ENCODE measurements around the gene TDO2. TPM values are rescaled to one million over a fixed set of nuclear protein-coding genes. Genes with fewer than 3 reads are reported as not detected.
"Not testable (repeated sequence)": the region's sequence is repeated elsewhere in the genome, so short reads cannot be mapped to it uniquely, and the experiment has no call there.

Gene TDO2
- total RNA-seq, 1 donor from 2014 or later = not detected

DNA sequence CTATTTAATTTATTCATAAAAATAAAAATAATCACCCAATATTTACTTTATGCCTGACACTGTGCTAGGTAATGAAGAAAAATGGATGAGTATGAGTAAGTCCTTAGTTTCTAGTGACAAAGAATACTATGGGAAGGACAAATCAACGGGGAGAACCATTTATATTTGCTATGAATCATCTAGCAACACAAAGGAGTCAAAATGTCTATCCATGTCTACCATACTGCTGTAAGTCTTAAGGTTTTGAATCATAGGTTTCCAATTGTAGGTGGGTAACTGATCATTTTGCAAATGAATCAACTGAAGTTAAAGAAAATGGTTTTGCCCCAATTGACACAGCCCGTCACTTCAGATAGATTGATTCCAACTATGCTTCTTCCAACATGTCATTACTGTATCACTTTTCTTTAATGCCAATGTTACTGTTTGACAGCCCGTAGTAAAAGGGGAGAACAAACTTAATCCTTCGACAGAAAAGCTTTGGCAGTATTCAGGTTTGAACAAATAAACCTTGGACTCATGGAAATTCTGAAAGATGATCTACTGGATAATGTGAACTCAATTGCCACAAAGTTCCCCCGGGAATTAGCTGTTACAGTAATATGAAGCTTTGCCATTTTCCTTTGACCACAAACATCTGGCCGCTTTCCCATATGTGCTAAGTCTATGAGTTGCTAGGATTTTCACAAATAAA is 3.2 kb downstream of the TDO2 start:
- intact Hi-C loops (cut with micrococcal nuclease) = no loop called here

DNA sequence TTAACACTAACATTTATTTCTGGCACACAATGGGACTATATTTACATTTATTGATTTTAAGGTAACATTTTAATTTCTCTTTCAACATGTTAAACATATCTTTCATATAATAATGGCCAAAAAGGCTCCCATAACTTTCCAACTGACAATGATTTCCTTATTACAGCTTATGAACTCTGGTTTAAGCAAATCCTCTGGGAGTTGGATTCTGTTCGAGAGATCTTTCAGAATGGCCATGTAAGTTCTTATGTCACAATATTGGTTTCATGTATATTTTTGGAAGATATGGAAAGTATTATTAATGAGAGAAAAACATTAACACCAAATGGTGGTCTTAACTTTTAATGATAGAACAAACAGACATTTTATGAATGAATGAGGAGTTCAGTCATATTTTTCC is 4.1 kb downstream of the TDO2 start:
- intact Hi-C loops (cut with micrococcal nuclease) = no loop called here

DNA sequence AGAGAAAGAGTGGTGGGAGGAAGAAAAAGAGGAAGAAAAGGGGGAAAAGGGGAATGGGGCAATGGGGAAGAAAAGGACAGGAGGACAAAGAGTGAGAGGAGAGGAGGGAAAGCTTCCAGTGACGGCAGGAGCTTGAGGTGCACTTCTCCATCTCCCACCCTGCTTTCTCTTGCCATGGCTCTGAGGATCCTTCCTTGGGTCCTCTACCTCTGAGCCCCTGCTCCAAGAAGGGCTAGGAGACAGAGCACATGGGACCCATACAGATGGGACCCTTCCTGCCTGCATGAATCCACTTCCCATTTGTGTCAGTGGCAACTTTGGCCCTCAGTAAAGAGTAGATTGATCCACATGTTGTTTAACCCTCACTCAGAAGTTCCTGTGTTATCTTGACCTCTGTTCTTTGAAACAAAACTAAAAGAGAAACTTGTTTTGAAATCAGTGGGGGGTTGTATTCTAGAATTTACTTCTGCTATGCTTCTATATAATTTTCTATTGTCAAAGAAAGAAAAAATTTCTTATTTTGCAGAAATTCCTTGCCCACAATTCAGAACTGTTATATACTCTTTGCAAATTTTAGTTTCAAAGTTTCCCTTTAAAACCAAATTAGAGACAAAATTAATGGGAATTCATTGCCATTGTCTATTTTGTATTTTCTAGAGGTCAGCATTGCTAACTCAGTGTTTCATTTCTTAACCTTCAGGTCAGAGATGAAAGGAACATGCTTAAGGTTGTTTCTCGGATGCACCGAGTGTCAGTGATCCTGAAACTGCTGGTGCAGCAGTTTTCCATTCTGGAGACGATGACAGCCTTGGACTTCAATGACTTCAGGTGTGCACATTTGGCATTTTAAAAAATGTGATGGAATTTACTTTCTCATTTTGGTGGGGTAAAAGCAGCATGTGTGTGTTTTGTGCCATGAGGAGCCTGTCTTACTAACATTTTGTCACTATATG is 5.0 kb downstream of the TDO2 start:
- intact Hi-C loops (cut with micrococcal nuclease) = no loop called here

DNA sequence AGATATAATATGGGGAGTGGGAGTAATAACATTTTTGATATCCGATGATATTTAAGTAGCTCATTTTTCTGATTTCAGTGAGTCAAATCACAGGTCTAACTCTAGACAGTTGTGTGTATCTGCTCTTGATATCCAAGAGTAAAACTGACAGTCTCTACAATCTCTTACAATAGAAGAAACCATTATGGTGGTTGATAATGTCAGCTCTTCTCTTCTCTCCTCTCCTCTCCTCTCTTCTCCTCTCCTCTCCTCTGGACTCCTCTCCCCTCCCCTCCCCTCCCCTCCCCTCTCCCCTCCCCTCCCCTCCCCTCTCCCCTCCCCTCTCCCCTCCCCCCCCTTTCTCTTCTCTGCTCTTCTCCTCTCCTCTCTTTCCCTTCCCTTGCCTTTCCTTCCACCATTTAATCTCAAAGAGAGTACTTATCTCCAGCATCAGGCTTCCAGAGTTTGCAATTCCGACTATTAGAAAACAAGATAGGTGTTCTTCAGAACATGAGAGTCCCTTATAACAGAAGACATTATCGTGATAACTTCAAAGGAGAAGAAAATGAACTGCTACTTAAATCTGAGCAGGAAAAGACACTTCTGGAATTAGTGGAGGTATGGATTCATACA is 6.2 kb downstream of the TDO2 start:
- intact Hi-C loops (cut with micrococcal nuclease) = no loop called here

DNA sequence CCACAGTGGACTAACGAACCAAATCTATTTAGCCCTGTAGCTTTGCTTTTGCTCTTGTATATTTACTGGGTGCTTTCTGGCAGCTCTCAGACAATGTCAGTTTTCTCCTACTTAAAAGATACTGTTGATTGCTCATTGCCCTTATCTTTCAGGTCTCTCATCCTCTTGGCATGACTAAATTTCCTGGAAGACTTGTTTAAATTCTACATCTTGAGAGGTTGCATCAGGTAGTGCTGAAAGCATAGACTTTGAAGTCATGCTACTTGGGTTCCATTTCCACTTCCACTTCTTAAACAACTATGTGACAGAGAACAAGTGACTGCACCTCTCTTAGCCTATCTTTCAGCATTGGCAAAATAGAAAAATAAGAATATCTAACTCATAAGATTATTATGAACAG is 8.4 kb downstream of the TDO2 start:
- intact Hi-C loops (cut with micrococcal nuclease) = no loop called here

DNA sequence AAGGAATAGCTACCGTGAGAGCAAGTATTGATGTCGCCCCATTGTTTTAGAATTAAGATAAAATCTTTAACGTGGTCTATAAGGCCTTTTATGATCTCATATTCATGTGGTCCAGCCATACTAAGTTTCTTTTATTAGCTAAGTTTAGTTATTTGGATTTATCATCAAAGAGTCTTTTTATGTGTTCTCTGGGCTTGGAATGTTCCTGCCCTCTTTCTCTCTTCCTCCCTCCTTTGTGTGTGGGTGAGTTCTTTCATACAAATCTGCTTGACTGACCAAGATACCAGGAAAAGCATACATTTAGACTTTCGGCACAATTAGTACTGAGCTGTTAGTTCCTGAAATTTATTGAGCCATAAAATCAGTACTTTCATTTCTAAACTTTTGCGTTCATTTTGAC is 11.3 kb downstream of the TDO2 start:
- intact Hi-C loops (cut with micrococcal nuclease) = no loop called here

DNA sequence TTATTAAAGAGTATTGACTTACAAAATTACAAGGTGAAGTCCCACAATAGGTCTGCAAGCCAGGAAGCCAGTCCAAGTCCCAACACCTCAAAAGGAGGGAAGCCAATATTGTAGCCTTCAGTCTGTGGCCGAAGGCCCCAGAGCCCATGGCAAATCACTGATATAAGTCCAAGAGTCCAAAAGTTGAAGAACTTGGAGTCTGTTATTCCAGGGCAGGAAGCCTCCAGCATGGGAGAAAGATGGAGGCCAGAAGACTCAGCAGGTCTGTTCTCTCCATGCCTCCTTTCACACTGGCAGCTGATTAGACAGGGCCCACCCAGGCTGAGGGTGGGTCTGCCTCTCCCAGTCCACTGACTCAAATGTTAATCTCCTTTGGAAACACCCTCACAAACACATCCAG is 18.1 kb downstream of the TDO2 start:
- intact Hi-C loops (cut with micrococcal nuclease) = no loop called here

DNA sequence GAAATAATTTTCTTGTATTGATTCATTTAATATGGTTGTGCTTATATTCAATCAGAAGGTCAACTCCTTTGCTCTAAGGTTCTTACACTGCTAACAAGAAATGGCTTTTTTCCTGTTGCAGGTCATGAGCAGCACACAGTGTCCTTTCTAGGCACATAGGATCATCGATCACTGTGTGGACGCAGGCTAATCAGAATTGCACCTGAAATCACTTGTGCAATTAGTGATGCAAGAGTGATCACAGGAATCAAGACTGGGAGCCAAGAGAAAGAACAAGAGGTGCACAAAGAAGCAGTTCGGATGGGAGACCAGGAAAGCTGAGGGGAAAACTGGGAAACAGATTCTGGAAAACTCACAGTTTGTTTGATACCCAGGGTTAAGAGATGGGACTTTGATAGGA is 21.1 kb downstream of the TDO2 start:
- intact Hi-C loops (cut with micrococcal nuclease) = no loop called here

DNA sequence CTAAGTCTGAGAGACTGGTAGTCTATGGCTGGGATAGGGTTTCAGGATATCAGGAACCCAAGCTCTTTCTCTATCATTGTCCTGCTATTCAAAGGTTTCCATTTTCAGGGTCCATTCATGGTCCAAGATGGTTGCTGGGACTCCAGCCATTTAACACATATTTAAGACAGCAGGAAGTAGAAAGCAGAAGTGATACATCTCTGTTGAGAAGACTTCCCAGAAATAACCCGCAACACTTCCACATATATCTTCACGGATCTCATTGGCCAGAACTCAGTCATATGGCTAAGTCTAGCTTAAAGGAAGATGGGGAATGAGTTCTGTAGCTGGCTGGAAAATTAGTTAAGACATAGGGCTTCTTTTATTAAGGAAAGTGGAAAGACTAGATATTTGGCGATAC is 26.3 kb downstream of the TDO2 start:
- intact Hi-C loops (cut with micrococcal nuclease) = no loop called here

DNA sequence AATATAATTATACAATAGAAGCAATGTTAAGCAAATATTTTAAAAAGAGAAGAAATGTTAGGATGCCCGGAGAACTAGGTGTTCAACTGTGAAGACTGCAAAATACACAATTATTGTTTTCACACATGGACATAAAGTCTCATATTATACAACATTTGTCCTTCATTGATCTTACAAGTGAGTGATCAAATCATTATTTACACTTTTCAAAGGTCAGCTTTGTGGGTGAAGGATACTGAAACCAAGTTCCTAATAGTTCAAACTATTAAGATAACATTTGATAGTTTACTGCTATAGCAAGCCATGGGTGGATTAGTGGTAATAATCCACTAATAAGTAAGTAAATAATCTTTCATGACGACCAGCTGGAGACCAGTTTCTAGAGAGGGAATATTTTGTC is 26.8 kb downstream of the TDO2 start:
- intact Hi-C loops (cut with micrococcal nuclease) = no loop called here

DNA sequence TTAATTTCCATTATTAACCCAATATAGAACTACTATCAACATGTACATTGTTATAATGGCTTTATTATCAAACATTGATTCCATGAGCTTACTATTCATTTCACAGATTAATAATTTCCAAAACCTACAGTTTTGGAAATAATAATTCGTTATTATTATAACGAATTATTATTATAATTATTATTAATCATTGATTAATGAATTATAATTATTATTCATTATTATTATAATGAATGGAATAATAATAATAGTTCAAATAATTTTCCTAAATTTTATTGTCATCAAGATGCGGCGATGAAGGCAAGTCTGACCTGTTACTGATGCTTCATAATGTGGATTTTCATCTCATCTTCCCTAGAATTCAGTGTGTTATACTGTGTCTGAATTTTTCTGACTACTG is 28.1 kb downstream of the TDO2 start:
- intact Hi-C loops (cut with micrococcal nuclease) = no loop called here

DNA sequence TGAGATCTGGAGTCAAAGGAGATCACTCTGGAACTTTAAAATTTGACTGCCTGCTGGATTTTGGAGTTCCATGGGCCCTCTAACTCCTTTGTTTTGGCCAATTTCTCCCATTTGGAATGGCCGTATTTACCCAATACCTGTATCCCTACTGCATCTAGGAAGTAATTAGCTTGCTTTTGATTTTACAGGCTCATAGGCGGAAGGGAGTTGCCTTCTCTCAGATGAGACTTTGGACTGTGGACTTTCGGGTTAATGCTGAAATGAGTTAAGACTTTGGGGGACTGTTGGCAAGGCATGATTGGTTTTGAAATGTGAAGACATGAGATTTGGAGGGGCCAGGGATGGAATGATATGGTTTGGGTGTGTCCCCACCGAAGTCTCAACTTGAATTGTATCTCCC is 31.1 kb downstream of the TDO2 start:
- intact Hi-C loops (cut with micrococcal nuclease) = not testable (repeated sequence)

DNA sequence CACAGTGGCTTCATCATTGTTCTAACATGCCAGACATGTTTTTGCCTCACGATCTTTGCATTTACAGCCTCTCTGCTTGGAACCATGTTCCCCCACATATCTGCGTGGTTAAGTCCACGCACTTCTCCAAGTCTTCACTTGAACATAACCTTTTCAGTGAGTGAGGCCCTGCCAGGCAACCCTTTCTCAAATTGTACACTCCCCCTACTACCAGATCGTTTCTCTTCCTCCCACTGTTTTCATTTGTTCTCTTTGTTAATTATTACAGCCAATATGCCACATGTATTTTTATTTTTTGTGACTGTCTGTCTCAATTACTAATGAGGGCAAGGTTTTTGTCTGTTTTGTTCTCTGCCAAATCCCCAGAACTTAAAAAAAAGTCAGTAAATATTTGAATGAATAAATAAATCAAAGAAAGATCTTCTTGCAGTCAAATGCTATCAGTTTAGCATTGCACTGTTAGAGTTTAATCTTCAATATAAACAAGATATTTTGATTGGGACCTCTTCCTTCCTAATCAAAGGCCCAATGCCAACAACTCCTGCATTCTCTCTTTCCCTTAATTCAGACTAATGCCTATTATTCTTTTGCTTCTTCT is 32.0 kb downstream of the TDO2 start:
- intact Hi-C loops (cut with micrococcal nuclease) = no loop called here

DNA sequence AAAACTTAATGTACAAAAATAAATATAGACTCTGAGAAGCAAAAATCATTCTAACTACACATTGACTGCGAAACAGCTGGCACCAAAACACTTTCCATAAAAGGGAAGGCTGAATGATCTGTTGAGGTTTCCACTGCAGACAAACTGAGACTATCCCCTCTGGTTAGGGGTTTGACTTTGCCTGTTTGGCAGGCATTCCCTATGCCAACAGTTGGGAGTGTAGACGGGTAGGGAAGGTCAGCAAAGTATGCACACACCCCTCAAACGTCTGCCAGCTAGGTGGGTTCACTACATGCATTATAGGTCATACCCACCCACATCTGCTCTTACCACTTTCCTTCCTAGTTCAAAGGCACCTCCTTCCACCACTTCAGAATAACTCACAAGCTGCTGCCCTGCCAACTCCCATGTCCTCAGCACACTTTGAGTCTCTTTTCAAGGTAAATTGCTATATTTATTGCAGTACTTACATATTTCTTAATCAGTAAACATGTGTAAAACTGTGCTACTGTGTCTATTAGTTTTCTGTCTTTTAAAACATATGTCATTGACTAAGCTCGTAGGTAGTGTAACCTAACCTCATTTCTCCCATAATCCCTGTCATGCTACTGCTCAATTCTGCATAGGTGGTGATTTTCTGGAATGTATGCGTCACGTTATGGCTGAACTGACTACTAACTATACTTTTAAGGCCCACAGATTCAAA is 37.7 kb downstream of the TDO2 start:
- intact Hi-C loops (cut with micrococcal nuclease) = no loop called here

DNA sequence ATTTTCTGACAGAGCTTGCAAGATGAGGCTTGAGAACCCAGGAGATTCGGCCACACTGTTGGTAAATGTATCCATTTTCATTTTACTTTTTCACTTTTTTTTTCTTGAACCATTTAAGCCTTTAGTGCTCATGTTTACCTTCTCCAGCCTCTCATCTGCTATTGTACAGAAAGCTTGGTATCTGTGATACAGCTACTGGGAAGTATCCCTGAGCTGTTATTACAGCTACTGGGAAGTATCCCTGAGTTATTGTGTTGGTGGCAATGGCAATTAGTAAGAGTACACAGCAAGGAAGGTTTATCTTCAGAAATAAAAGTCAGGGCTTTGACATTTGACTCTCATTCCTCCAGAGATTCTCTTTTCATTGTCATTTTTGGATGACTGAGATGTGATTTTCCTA is 38.3 kb downstream of the TDO2 start:
- intact Hi-C loops (cut with micrococcal nuclease) = no loop called here

DNA sequence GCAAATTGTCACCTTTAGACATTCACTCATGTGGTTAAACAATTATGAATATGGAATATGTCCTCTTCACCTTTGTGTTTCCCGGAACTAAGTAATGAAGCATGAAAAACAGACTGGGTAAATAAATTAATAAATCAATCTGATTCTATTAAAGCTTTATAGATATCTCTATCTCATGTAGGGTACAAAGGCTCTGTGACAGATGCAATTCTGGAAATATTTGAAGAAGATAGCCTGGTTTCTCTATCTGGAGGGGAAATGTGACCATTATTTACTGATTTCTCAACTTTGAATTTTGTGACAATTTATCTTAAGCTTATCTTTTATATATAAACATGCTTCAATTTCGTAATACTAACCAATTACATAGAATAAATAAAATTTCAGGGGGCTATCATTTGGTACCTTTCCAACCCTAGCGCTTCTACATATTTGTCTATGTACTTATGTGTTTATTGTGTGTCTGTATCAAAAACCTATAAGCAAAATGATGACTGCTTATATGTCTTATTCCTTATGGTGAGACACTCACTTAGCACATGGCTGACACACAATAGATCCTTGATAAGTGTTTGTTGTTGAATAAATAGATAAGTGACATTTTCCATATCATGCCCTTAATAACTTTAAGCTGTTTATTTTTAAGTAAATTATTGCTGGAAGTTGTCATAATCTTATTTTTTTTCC is 40.3 kb downstream of the TDO2 start:
- intact Hi-C loops (cut with micrococcal nuclease) = no loop called here

DNA sequence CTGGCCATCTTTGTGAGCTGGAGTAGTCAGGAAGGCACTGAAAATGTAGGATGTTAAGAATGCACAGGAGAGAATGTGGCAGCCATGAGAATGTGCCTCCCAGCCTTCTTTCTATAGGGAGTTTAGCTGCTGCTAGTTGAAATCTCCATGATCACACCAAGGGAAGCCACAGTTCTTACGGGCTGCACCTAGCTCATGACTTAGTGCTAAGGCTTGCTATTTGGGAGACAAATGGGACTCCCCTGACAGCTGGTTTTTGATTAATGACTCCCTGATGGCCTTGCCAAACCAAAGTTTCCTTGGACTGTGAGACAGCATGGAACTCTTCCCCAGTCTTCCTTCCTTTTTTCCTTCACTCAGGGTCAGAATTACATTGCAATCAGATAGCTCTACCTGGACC is 41.0 kb downstream of the TDO2 start:
- intact Hi-C loops (cut with micrococcal nuclease) = no loop called here

DNA sequence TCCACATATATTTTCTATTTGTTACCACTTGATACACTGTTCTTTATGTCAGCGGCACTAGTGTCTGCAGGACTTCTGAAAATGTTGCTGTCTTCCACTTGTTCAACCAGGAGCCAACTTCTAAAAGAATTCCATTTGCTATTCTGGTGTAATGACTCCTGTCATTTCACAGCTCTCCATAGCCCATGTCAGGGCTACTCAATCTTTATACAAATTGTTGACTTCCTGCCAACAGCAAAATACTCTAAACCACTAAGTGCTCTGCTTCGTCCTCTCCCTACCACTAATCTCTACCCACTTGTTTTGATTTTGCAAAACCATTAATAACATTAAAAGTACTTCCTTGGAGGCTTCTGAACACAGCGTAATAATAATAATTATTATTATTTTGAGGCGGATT is 43.0 kb downstream of the TDO2 start:
- intact Hi-C loops (cut with micrococcal nuclease) = no loop called here

DNA sequence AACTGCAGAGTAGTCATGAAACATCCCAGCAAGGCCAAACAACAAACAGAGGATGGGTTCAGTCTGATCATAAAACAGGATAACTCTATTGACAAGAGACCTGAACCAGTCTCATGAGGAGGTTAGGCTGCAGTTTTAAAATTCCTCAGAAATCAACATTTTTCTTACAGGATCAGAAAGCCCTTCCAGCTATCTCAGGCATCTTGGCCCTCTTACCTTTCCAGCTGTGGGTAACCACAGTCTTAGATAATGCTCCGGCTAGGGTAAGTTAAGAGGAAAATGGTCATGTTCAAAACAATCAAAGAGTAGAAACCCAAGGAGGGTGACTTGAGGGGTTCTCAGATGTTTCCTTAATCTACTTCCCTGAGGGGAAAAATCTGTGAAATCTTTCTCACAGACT is 45.0 kb downstream of the TDO2 start:
- intact Hi-C loops (cut with micrococcal nuclease) = no loop called here

DNA sequence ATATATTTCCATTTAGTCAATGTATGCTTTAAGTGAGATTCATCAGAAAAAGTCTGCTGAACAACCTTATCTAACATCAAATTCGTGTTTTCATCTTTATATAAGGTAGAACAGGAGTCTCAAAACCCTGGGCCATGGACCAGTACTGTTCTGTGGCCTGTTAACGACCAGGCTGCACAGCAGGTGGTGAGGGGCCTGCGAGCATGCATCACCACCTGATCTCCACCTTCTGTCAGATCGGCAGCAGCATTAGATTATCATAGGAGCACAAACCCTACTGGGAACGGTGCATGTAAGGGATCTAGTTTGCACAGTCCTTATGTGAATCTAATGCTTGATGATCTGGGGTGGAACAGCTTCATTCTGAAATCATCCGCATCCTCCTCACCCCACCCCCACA is 47.0 kb downstream of the TDO2 start:
- intact Hi-C loops (cut with micrococcal nuclease) = loop anchor here (5.0 kb wide), 2 partner anchors 423 to 1017 kb away; no protein-coding TSS in a partner anchor

DNA sequence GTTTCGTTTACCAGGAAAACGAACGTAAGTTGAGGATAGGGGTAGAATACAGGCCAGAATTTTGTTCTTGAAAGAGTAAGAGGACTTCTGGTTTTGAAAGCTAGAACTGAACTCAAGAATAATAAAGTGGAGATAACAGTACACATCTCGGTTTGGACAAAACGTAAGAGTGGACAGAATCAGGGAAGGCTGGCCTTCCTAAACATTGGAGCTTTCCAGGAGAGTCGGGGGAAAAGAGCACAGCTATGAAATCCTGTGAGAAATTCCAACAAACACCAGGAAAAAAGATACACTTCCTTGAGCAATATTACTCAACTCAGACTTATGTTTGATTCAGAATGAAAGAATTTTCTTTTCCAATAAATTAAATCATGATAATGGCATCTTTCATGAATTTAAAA is 49.0 kb downstream of the TDO2 start:
- intact Hi-C loops (cut with micrococcal nuclease) = loop anchor here (5.0 kb wide), 2 partner anchors 425 to 1015 kb away; no protein-coding TSS in a partner anchor

Measured in T-helper 1 cell treated with Interleukin-12 subunit alpha and Interleukin-12 subunit beta and Interleukin-4 antibody, amounts not matched to agents 30 ng/mL and 1 ng/mL, for 36 hours (primary cell).